BJ (cell line): ENCODE data around the gene CHRNB1. TPM values are rescaled to one million over a fixed set of nuclear protein-coding genes. Genes with fewer than 3 reads are reported as not detected.

Experiments
- CTCF ChIA-PET: fragments of 350-600 bp; formaldehyde crosslinking; extraction: SDS; loops from one replicate; lab custom pipeline; 2021; ENCODE audit warnings: antibody characterized with exemption, inconsistent platforms; lab: Yijun Ruan, JAX
- POLR2A ChIA-PET: fragments of 300-600 bp; sonication (Branson Sonifier 250); formaldehyde crosslinking; extraction: SDS; loops from one replicate; lab custom pipeline; 2021; ENCODE audit warnings: antibody characterized with exemption; lab: Charles Lee
- DNase-seq: peaks from one replicate; pipeline ENCODE4 v3.0.0-alpha.2; 2011; ENCODE audit warnings: low read depth
- H3K27me3 ChIP-seq: 2 replicates; pipeline ENCODE4 v1.6.0; 2011; ENCODE audit warnings: low read length; ENCODE audit not compliant: control insufficient read depth, insufficient read depth
- H3K36me3 ChIP-seq: 2 replicates; pipeline ENCODE4 v1.5.1; 2011; ENCODE audit warnings: low read length; ENCODE audit not compliant: control insufficient read depth, insufficient read depth
- H3K4me3 ChIP-seq: 2 replicates; pipeline ENCODE4 v1.5.1; 2011; ENCODE audit warnings: low read depth, mild to moderate bottlenecking, control low read depth, low read length
- CTCF ChIP-seq: IDR thresholded peaks from 2 replicates; pipeline ENCODE4 v1.5.1; 2011; ENCODE audit warnings: low read depth, mild to moderate bottlenecking, control low read depth, inconsistent platforms, low read length, moderate library complexity; ENCODE audit not compliant: insufficient read depth
- polyA plus RNA-seq: library from polyadenylated mRNA; depleted of rRNA; stranded (reverse); fragments of >200 nt; gene quantifications from 2 replicates; pipeline ENCODE4 v1.2.3, GENCODE V29; 2011

Gene CHRNB1
- polyA plus RNA-seq, 1 experiment = 6.8 TPM

- DNase-seq = no peak
- ChIA-PET CTCF (interaction anchor here (0.6 to 4.6 kb wide), 6 partner anchors 15 to 157 kb away, joined by 3 to 22 read pairs (median 6); partner anchors contain the start of genes SENP3 and TMEM95), POLR2A (interaction anchor here (0.6 to 1.1 kb wide), 13 partner anchors 9 to 172 kb away, joined by 3 to 11 read pairs (median 6); partner anchors contain the start of genes NEURL4, PLSCR3 and POLR2A)
- no peaks in the 10 kb centered on the region for H3K27me3 ChIP-seq
- no peak for TF ChIP-seq CTCF
- peak overlapping the region; percentile 59 for H3K4me3 ChIP-seq
- H3K36me3 ChIP-seq = 0 out of 2 replicates have a peak, but pooled peaks cover 1% of the 10 kb centered on the region
Observed at GRCh38 chr17:7403727-7403976, 41.2 kb upstream of the CHRNB1 start.

- no peak for TF ChIP-seq CTCF
- DNase-seq = peak; percentile 98
- CTCF ChIA-PET = interaction anchor here (0.6 to 4.6 kb wide), 7 partner anchors 15 to 157 kb away, joined by 3 to 22 read pairs (median 6); partner anchors contain the start of genes SENP3 and TMEM95
- peak within 1 kb of the TSS; percentile 59 for H3K4me3 ChIP-seq
- H3K27me3 ChIP-seq = no peaks in the 10 kb centered on the region
- H3K36me3 ChIP-seq = peaks cover 5% of the 10 kb centered on the region
- POLR2A ChIA-PET = interaction anchor here (0.6 to 1.1 kb wide), 13 partner anchors 9 to 172 kb away, joined by 3 to 11 read pairs (median 6); partner anchors contain the start of genes NEURL4, PLSCR3 and POLR2A
Observed at GRCh38 chr17:7403977-7404736, 40.7 kb upstream of the CHRNB1 start, which contains the start of gene TMEM256. TMEM256 (minus strand) TSS chr17:7404097; CDS start chr17:7404084, 13 bp downstream.

GRCh38 chr17:7404737-7405349, 40.0 kb upstream of the CHRNB1 start:
- no peak for TF ChIP-seq CTCF
- ChIA-PET POLR2A (interaction anchor here (0.8 to 1.1 kb wide), 3 partner anchors 11 to 79 kb away, joined by 3 to 7 read pairs (median 5); partner anchors contain the start of genes NEURL4, PLSCR3 and POLR2A), CTCF (interaction anchor here (0.6 to 2.0 kb wide), 2 partner anchors 91 to 156 kb away, joined by 4 to 6 read pairs; partner anchors contain the start of gene SENP3)
- no peak for DNase-seq
- Histone ChIP-seq H3K4me3 (peak overlapping the region; percentile 59), H3K36me3 (peaks cover 9% of the 10 kb centered on the region), H3K27me3 (no peaks in the 10 kb centered on the region)

GRCh38 chr17:7405350-7406234, 39.3 kb upstream of the CHRNB1 start:
- POLR2A ChIA-PET = no interaction called here
- CTCF ChIA-PET = interaction anchor here (1.1 to 2.2 kb wide), 3 partner anchors 31 to 359 kb away, joined by 3 to 11 read pairs (median 3); no protein-coding TSS in a partner anchor
- no peaks in the 10 kb centered on the region for H3K27me3 ChIP-seq
- no peak for DNase-seq
- TF ChIP-seq CTCF = no peak
- peaks cover 11% of the 10 kb centered on the region for H3K36me3 ChIP-seq
- peak overlapping the region; percentile 59 for H3K4me3 ChIP-seq
